22Rv1 (cell line): ENCODE measurements around the gene TNS1.

ENCODE experiments used
- H3K27ac ChIP-seq: fragments of 450-650 bp; 2 replicates; pipeline ENCODE4 v1.5.1; 2017
- CTCF ChIP-seq: fragments of 450-650 bp; IDR thresholded peaks from 2 replicates; pipeline ENCODE4 v1.5.1; 2017; ENCODE audit warnings: mild to moderate bottlenecking
- ZFX ChIP-seq: fragments of 450-650 bp; IDR thresholded peaks from 2 replicates; pipeline ENCODE4 v1.6.1; 2017; ENCODE audit warnings: antibody characterized with exemption, borderline replicate concordance

The TNS1 gene

GRCh38 chr2:217856159-217856558, 146.6 kb downstream of the TNS1 start:
- H3K27ac ChIP-seq = no peak overlapping the region
- TF ChIP-seq ZFX (no peak), CTCF (no peak)

DNA sequence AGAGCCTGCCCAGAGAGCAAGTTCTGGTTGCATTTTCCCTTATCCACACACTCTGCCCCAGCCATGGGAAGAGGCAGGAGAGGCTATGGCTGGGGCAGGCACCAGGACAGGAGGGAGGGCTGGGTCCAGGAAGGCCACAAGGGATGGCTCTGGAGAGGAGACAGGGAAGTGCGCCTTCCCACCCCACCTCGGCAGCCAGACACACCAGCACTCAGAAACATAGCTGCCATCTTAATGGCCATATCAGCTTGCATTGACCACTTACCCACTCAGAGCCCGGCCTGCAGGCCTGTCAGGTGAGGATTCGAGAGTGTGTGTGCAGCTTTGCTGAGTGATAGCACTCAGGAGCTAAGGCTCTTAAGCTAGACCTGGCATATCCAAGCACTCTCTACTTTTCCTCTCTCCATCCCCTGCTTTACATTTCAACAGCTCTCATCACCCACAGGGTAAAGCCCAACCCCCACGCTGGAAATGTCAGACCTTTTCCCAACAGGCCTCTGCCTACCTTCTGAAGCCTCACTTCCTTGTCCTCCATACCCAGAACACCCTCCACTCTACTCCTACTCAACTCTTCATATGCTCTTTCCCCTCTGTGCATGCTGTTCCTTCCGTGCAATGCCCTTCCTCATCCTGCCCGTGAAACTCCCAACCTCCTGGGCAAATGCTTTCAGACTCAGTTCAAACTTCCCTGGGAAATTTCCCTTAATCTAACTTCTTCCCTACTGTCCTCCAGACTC, 147.9 kb downstream of the TNS1 start:
- no peak overlapping the region for H3K27ac ChIP-seq
- no peak for TF ChIP-seq ZFX
- TF ChIP-seq CTCF = no peak

DNA sequence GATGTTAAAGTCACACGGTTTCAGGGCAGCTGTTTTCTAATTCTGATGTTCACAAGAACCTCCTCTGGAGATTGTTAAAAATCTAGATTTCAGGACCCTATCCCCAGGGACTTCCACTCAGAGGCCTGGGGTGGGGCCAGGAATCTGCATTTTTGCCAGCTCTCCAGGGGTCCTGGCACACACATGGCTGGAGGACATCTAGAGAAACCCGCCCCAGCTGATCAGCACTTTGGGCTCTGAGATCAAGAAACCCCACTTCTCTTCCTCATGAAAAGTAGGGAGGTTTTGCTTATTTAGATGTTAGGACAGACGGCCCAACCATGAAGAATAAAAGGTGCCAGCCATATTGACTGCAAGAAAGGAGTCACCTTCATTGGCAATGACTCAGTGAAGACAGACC, 148.8 kb downstream of the TNS1 start:
- H3K27ac ChIP-seq = no peak overlapping the region
- TF ChIP-seq CTCF (no peak), ZFX (no peak)

DNA sequence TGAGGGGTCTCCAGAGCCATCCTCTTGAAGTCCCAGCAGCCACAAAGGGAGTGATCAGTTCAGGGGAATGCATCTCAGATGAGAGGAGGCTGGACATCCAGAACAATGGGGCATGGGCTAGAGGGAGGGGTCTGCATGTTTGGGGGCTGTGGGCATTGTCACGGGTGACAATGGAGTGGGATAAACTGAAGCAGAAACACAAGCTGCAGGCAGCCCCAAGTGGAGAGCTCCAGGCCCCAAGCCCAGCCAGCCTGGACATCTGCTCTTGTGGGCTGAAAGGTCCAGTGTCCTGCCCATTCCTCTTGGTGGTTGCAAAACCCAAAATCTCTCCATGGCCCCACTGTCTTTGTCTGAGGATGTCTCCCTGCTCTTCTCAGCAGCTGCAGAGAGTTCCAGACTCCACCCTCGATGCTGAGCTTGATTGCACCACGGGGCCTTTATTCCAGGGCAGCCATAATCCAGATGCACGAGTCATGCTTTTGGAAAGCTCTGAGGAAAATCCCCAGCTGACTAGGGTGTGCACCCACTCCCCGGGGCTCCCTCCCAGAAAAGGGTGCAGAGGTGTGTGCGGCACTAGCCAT, 149.4 kb downstream of the TNS1 start:
- TF ChIP-seq ZFX (no peak), CTCF (no peak)
- H3K27ac ChIP-seq = no peak overlapping the region

DNA sequence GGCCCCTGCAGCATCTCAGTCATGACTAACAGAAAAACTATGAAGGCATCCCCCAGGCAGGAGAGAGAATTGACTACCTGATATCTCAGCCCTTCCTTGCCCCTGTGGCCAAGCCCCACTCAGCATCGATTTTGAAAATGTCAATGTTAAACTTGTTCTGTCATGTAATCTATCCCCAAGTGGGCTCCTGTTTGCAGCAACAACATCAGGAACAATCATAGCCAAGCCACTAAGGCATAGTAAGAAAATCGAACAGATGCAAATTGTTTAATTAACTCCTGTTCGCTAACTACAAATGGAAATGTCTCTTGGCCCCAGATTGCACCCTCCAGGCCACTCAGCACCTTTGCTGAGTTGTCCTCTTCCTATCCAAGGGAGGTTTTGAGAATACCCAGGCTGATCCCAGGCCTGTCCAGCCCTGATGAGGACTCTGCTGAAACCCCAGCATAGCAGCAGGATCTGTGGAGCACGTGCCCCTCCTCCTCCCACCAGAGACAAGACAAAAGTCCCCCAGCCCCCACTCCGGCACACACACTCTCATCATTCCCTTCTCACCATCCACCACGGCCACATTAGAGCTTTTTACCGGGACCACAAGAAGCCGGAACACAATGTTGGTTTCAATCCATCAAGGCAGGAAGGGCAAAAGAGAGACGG, 150.1 kb downstream of the TNS1 start:
- TF ChIP-seq ZFX = no peak
- H3K27ac ChIP-seq = no peak overlapping the region

- TF ChIP-seq CTCF = no peak
- TF ChIP-seq ZFX = no peak
- H3K27ac ChIP-seq = no peak overlapping the region
Measured at GRCh38 chr2:217851191-217852020, 151.4 kb downstream of the TNS1 start.

- no peak overlapping the region for H3K27ac ChIP-seq
- TF ChIP-seq CTCF (no peak), ZFX (no peak)
Measured at GRCh38 chr2:217849154-217849975, 153.4 kb downstream of the TNS1 start.
